Right lobe of liver (tissue), 6 donors: ENCODE results near the gene THSD7B. TPM values are rescaled to one million over a fixed set of nuclear protein-coding genes. Genes with fewer than 3 reads are reported as not detected.

Experiments
- ATAC-seq, 4 donors: fragments of 200-7000 bp; cut with Tn5 transposase; one replicate each; pipeline ENCODE4 v1.9.1; 2020; ENCODE audit warnings: mild to moderate bottlenecking in 4 of 4, moderate library complexity in 4 of 4
- DNase-seq, 3 donors: peaks; one replicate each; pipeline ENCODE4 v3.0.0-alpha.2; 2020
- H3K27ac ChIP-seq, 3 donors: fragments of 200-600 bp; one replicate each; pipeline ENCODE4 v1.8.0; 2022
- H3K27me3 ChIP-seq, 2 donors: fragments of 200-600 bp; one replicate each; pipeline ENCODE4 v1.8.0; 2022
- H3K36me3 ChIP-seq, 4 donors: fragments of 200-600 bp; sonication (generic) in 1 of 4; one replicate each; pipeline versions ENCODE4 v1.5.1 to v1.8.0; 2017 to 2022; ENCODE audit warnings: control low read depth in 1 of 4
- H3K4me1 ChIP-seq, 4 donors: fragments of 200-600 bp; sonication (generic) in 1 of 4; one replicate each; pipeline versions ENCODE4 v1.5.1 to v1.8.0; 2017 to 2022; ENCODE audit warnings: control low read depth in 1 of 4
- H3K4me3 ChIP-seq, 3 donors: fragments of 200-600 bp; one replicate each; pipeline ENCODE4 v1.8.0; 2022
- H3K9me3 ChIP-seq, 4 donors: fragments of 200-600 bp; sonication (generic) in 1 of 4; one replicate each; pipeline versions ENCODE4 v1.5.1 to v1.8.0; 2017 to 2022; ENCODE audit warnings: control low read depth in 1 of 4
- POLR2A ChIP-seq: fragments of 450-650 bp; IDR thresholded peaks from one replicate; pipeline ENCODE4 v1.6.1; 2017; ENCODE audit warnings: antibody characterized with exemption, mild to moderate bottlenecking
- WGBS: methylation state at CpG from one replicate; pipeline ENCODE4 v1.1.6; 2018; ENCODE audit warnings: low coverage, low lambda C conversion rate; ENCODE audit not compliant: insufficient coverage; ENCODE audit errors: missing lambda C conversion rate; 5-methylcytosine and 5-hydroxymethylcytosine counted together
- intact Hi-C, 2 donors: fragments of 100-400 bp; cut with DNase I; formaldehyde crosslinking; loops; one replicate each; pipeline versions ENCODE4 v1.11.2 to v1.14.1; 2022
- total RNA-seq, 6 experiments: library from RNA; depleted of rRNA in 2 of 6; stranded (reverse); fragments of >200 nt in 2 of 6; fragmentation: NEBNext Ultra II Directional in 3 of 6; extraction: Animal tissue kit (Norgen Biotek cat#: 25700) in 3 of 6; gene quantifications; one replicate each; pipeline versions ENCODE4 v1.1.0 to v1.2.4, GENCODE V29; 2016 to 2023
- TF ChIP-seq, protein P1 (sequence below), 4 donors: fragments of 200-600 bp in 3 of 4; fragments of 450-650 bp in 1 of 4; IDR thresholded peaks; one replicate each; pipeline versions ENCODE4 v1.5.1 to v1.8.0; 2016 to 2022; ENCODE audit warnings: antibody characterized with exemption in 4 of 4, mild to moderate bottlenecking in 2 of 4
- donor health status: DM: no; HTN: yes; CAD: no.
- donor health status: DM: no; HTN: no; CAD: no.
- donor health status: DM: no; HTN: no; CAD: no.
- donor health status: DM: no; HTN: yes; CAD: no.
- donor health status: DM: no; HTN: yes; CAD: no.

THSD7B gene
- total RNA-seq, 6 experiments from 2014 or later = 0.07 to 0.89 (median 0.24) TPM

- TF ChIP-seq POLR2A = no peak
- TF ChIP-seq, protein P1, sequence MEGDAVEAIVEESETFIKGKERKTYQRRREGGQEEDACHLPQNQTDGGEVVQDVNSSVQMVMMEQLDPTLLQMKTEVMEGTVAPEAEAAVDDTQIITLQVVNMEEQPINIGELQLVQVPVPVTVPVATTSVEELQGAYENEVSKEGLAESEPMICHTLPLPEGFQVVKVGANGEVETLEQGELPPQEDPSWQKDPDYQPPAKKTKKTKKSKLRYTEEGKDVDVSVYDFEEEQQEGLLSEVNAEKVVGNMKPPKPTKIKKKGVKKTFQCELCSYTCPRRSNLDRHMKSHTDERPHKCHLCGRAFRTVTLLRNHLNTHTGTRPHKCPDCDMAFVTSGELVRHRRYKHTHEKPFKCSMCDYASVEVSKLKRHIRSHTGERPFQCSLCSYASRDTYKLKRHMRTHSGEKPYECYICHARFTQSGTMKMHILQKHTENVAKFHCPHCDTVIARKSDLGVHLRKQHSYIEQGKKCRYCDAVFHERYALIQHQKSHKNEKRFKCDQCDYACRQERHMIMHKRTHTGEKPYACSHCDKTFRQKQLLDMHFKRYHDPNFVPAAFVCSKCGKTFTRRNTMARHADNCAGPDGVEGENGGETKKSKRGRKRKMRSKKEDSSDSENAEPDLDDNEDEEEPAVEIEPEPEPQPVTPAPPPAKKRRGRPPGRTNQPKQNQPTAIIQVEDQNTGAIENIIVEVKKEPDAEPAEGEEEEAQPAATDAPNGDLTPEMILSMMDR (IDR thresholded peaks at IDR 0.05) = no peak
- Histone ChIP-seq H3K27ac (no peak overlapping the region), H3K27me3 (peaks cover 0 to 4% of the 10 kb centered on the region in 2 donors), H3K4me1 (peaks cover 0 to 4% (median 0%) of the 10 kb centered on the region in 4 donors), H3K9me3 (no peaks in the 10 kb centered on the region), H3K36me3 (no peaks in the 10 kb centered on the region), H3K4me3 (peak overlapping the region in 2 of 3 donors; percentile 35 to 48)
- 2% methylated on average over 22 of the region's 47 CpGs for WGBS
- DNase-seq (peak in 1 of 3 donors; percentile 18), ATAC-seq (peak; percentile 14 to 27 (median 18))
- intact Hi-C loops = no loop called here
Observed at GRCh38 chr2:136764452-136765255, 691 bp upstream of the THSD7B start.

DNA sequence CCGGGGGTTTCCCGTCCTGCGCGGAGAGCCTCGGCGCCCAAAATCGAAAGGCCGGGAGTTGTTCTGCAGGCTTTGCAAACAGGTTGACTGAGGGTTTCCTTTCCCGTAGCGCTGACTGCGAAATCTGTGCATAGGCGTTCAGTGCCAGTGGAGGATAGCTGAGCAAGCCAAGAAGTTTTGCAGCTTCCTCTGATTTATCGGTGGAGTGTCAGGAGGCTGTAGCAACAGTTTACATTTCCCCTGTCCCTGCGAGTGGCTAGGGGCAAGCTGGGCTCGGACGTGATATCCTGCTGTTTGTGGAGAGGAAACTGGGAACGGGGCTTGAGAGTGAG lies 694 bp downstream of the THSD7B start:
- H3K4me1 ChIP-seq = peaks cover 0 to 4% (median 0%) of the 10 kb centered on the region in 4 donors
- intact Hi-C loops = no loop called here
- no peak for TF ChIP-seq POLR2A
- TF ChIP-seq, protein P1 (IDR thresholded peaks at IDR 0.05) = no peak
- no peak for DNase-seq
- no peaks in the 10 kb centered on the region for H3K9me3 ChIP-seq
- no peaks in the 10 kb centered on the region for H3K36me3 ChIP-seq
- H3K4me3 ChIP-seq = peak overlapping the region; percentile 29 to 48 (median 35)
- 2% methylated on average over 14 of the region's 17 CpGs for WGBS
- ATAC-seq = peak; percentile 41 to 72 (median 56)
- H3K27me3 ChIP-seq = peaks cover 0 to 4% of the 10 kb centered on the region in 2 donors
- no peak overlapping the region for H3K27ac ChIP-seq

GRCh38 chr2:136767030-136767429 lies 1.7 kb downstream of the THSD7B start:
- Histone ChIP-seq H3K27ac (no peak overlapping the region), H3K9me3 (no peaks in the 10 kb centered on the region), H3K27me3 (peaks cover 0 to under 1% of the 10 kb centered on the region in 2 donors), H3K36me3 (no peaks in the 10 kb centered on the region), H3K4me3 (no peak overlapping the region), H3K4me1 (peaks cover 0 to 4% (median 0%) of the 10 kb centered on the region in 4 donors)
- 19% methylated on average over 2 of the region's 2 CpGs for WGBS
- DNase-seq = no peak
- TF ChIP-seq, protein P1 (IDR thresholded peaks at IDR 0.05) = no peak
- TF ChIP-seq POLR2A = no peak
- intact Hi-C loops = no loop called here
- no peak for ATAC-seq

- Histone ChIP-seq H3K36me3 (no peaks in the 10 kb centered on the region), H3K27me3 (no peaks in the 10 kb centered on the region), H3K4me3 (no peak overlapping the region), H3K27ac (no peak overlapping the region), H3K9me3 (no peaks in the 10 kb centered on the region), H3K4me1 (peaks cover 0 to 4% (median 0%) of the 10 kb centered on the region in 4 donors)
- ATAC-seq = no peak
- intact Hi-C loops = no loop called here
- TF ChIP-seq, protein P1 (IDR thresholded peaks at IDR 0.05) = no peak
- TF ChIP-seq POLR2A = no peak
- no peak for DNase-seq
- 37% methylated on average over 6 of the region's 6 CpGs for WGBS
Observed at GRCh38 chr2:136769871-136770270, 4.5 kb downstream of the THSD7B start.
